Activated effector memory CD4-positive, alpha-beta T cell treated with anti-CD3 and anti-CD28 coated beads, Interleukin-2, amount 50 U/mL, for 16 hours (primary cell): Measurements from ENCODE around the gene DMRTB1.
A peak's percentile ranks its signal among the peaks of the same experiment; 100 is the strongest.
"Not testable (repeated sequence)": the region's sequence is repeated elsewhere in the genome, so short reads cannot be mapped to it uniquely, and the experiment has no call there.

Experiments
- DNase-seq: peaks from one replicate; pipeline ENCODE4 v3.0.0-alpha.2; 2020

DMRTB1 gene

DNA sequence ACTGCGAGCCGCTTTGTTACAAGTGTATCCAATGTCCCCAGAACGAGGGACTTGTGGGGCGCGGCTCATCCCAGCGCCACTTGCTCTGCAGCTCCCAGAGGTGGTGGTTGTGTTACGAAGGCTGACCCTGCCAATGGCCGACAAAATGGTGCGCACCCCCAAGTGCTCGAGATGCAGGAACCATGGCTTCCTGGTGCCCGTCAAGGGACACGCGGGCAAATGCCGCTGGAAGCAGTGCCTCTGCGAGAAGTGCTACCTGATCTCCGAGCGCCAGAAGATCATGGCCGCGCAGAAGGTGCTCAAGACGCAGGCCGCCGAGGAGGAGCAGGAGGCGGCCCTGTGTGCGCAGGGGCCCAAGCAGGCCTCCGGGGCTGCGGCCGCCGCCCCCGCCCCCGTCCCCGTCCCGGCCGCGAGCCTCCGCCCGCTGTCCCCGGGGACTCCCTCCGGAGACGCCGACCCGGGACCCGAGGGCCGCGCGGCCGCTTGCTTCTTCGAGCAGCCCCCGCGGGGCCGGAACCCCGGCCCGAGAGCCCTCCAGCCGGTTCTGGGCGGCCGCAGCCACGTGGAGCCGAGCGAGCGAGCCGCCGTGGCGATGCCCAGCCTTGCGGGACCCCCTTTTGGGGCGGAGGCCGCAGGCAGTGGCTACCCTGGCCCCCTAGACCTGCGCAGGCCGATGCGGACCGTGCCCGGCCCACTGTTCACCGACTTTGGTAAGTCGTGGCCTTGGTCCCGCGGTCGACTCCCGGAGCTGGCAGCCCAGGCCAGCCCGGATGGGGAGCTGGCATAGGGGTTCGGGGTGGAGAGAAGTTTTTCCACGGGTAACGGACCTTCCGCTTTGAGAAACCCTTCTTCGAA lies at the start of gene DMRTB1:
DMRTB1 (plus strand) TSS at position 79 of the 855 bp plus-strand sequence; CDS start at position 134, 55 bp downstream.
- DNase-seq, result no peak

DNA sequence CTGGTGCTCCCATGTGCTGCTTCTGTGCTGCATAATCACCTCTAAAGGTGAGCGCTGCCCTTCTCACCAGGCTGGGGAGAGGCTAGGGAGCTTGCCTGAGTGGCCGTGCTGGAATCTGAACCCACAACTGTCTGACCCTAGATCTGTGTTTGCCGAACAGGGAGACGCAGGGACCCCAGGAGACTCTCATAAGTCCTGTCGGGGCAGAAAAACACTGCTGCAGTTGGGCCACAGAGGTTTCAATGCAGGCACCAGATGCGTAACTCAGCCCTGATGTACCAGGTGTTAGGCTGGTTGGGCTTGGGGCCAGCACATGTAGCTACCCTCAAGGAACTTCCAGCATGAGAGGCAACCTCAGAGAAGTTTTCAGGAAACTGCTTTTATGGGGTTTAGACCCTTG lies 49.5 kb upstream of the DMRTB1 start:
- DNase-seq, result no peak

DNA sequence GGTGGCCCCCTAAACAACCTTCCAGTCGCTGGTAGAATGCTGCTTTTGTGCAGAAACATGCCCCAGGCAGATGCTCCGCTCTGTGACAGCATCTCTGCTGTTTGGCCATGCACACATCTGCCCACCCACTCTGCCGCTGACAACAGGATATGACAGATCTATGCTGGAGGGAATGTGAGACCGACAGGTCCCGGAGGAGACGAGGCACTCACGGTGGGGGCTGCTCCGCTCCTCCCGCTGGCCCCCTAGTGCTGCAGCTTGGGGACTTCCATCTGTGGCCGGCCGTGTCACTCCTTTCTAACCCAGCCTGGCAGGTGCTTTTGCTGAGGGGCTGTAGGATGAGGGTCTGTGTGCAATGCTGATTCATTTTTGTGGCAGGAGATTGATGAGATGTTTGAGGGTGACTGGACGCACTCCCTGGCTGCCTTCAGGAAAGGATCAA lies 49.1 kb upstream of the DMRTB1 start:
- no peak for DNase-seq

DNA sequence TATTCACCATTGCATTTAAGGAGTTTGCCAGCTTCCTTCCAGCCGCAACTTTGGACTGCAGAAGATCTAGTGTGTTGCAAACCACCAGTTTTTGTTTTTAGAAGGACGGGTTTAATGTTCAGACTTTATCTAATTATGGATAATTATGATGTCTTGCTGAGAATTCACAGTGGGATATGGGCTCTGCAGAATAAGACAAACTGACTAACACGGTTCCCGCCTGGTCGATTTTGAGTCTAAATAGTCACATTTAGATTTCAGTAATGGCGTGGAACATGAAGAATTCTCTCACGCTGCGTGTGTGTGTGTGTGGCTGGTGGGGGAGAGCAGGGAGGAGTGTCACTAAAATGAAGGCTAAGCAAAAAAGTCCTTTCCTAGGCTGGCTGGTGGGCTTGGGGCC lies 48.5 kb upstream of the DMRTB1 start:
- DNase-seq, result no peak

DNA sequence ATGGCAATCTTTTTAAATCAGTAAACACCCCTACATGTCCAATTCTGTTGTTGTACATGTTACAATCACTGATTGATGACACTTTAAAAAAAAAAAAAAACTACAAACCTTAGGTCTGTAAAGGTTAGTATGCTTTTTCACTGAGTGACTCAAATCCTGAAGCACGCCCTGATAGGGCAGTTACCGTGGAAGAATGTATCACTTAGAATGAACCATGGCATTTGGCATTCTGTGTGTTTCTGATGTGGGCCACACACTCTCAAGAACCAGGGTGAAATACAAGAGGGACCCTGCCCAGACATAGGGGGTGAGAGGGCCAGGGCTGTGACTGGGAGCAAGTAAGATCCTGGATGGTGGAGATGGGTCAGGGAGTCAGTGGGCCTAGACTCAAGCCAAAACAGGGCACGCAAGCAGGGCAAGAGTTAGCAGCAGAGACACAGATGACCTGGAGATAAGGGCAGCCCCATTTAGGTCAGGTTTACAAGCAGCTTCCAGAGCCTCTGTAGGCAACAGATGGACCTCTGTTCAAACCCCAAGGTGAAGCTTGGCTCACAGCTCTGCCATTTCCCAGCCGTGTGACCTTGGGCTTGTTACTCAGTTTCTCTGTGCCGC lies 47.6 kb upstream of the DMRTB1 start:
- DNase-seq, result no peak

DNA sequence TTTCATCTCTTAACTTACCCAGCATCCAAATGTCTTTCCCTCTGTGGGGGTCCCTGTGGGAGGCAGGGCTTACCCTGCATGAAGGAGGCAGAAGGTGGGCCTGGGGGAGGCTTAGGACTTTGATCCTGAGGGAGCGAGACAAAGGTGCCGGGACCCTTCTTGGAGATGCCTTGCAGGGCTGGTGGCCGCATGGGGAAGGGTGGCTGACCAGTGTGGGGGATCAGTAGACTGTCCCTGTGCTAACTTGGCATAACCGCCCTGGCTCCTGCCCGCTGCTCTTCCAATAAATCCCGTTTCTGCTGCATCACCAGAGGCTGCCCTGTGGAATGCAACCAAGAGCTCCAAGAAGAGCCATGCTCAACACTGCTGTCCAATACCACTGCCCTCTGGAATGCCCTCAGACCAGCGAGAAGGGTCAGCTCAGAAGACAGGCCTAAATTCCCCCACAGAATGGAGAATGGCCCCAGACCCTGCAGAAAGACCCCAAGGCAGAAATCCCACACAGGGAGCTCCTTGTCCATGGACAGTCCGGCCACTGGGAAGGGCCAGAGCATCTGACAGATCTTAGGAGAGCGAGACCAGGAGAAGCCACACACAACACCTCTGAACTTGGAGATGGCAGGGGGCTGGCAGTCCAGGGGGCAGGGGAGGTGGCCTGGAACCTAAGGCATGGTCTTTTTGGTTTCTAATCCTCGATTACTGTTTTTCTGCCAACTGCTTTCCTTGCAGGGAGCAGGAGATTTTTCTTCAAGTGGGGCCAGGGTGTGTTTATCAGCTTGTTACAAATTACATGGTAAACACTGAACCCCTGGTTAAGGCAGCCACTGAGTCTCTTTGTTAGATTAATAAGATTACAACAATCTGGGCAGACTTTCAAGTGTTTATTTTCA lies 46.7 kb upstream of the DMRTB1 start:
- DNase-seq, result no peak

DNA sequence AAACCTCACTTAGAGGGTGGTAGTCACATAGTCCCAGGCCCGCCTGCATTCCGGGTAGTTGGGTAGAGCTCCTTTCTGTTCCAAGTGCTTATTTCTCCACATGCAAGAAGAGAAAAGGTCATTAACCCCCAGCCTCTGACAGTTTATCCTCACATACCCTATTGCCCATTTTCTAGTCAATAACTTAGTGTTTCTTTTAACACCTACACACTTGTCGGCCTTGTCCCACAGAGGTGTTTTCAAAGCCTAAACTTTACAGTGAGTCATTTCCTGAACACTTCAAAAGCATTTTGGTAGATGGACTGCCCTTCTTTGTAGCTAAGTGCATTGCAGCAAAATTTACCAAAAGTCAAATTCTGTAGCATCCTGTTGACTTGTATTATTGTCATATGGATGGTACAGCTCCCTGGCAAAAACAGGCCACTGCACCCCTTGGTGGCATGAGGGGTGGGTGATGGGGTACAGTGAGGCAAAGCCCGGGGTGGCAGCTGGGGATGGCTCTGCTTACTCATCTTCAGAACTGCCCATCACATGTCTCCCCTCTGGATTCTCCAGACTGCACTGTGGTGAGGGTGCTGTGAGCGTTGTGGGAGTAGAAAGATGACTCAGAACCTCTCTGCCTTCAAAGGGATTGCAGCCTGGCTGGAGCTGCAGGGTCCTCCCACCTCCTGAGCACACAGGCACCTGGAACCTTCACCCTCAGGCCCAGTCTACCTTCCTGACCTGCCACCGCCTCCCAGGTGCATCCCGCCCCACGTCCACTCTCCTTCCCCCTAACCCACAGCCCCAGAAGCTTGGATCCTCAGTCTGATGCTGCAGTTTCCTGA lies 45.8 kb upstream of the DMRTB1 start:
- DNase-seq, result peak; percentile 83

DNA sequence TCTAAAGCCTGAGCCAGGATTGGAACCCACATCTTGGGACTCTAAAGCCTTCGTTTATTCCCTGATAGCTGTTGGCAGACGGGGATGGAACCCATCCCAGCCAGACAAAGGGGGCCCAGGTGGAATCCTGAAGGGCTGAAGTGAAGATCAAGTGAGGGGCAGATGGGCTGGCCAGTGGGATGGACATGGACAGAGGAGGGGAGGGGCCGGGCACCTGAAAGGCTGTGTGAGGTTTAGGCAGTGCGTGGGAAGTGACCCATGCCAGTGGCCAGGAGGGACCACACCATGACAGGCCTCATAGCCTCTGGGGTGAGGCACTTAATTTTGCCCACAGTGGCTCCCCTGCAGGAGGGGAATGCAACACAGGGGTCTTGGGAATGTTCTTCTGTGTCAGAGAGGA lies 44.6 kb upstream of the DMRTB1 start:
- no peak for DNase-seq

DNA sequence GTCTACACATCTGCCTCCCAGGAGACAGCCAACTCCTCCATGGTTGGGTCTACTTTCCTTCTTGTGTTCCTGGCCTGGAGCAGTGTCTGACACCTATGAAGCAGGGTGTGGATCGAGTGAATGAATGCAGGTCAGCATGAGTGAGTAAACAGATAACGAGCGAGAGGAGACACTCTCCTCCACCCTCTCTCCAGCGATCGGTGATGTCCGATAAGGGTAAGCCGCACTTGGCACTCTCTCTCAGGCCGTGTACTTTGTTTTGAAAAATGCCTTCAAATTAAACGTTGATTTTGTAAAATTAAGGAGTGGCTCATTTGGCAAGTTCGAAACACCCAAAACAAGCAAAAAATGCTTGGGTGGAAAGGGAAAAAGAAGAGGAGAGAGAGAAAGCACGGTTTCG lies 43.8 kb upstream of the DMRTB1 start:
- no peak for DNase-seq

DNA sequence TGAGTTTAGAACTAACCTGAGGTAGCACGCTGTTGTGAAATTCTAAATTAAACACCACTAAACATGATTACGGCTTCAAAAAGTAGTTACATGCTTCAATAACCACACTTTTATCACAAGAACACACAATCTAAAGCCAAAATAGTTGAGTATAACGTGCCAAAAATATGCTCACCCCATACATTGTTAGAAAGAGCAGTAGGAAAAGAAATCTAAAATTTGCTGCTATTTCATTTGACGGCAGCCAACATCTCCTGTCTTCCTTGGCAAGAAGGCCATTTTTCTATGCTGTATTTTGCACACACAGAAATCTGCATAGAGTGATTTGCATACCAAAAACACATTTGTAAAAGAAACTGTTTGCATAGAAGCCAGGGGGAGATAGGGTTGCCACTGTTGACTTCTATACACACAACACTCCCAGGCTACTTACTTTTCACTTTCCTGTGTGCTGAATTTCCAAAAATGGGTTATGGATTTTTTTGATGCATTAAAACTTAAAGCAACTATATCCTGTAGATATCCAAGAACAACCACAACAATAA lies 42.9 kb upstream of the DMRTB1 start:
- DNase-seq, result no peak

DNA sequence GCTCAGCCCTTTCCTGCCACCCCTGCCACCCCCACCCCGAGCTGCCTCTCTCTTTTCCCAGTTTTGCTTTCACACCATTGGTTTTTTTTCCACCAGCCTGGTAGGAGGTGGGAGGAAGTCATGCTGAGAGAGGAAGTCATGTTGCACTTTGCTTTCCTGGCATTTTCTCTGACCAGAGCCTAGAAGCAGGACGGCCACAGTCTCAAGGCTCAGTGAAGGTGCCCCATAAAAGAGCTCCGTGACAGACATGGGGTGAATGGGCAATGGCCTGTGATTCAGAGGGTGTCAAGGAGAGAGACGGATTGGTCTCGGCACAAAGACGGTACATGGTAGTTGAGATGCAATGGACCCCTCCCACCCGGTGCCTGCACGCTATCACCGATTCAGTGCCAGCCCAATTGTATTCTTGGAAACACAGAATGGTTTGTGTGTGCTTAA lies 42.1 kb upstream of the DMRTB1 start:
- DNase-seq, result no peak

DNA sequence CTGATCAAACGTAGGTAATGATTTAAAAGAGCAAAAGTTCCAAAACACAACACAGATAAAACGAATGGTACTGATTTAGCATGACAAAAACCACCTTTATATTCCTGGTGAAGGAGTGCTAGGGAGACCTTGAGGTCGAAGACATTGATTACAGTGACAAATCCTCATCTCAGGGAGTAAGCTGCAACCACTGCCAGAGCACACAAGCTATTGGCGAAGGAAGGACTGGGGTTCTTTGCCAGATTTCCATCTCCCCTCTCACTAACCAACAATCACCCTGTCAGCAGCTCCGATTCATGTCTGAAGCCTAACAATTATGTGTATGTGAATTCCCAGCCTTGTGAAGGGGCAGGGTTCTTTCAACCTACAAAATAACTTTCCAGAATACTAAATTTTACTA lies 40.2 kb upstream of the DMRTB1 start:
- DNase-seq, result no peak

DNA sequence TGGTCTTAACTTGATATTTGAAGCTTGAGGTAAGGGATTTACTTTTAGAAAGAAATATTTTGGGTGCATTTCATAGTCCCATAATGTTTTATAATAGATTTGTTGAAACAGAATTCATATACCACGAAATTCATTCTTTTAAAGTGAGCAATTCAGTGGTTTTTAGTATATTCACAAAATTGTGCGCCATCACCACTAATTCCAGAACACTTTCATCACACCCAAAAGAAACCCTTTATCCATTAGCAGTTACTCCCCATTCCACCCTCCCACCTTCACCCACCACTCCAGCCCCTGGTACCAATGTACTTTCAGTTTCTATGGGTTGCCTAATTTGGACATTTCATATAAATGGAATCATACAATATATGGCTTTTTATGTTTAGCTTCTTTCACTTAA lies 38.9 kb upstream of the DMRTB1 start:
- no peak for DNase-seq

DNA sequence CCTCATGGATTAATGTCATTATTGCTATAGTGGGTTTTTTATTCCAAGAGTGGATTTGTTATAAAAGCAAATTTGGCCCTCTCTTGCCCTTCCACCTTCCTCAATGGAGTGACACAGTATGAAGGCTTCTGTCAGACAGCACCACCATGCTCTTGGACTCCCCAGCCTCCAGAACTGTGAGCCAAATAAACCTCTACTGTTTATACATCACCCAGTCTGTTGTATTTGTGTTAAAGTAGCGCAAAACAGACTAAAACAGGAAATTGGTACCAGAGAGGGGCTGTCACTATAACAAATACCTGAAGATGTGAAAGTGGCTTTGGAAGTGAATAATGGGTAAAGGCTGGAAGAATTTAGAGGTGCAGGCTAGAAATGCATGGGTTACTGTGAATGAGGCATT lies 38.0 kb upstream of the DMRTB1 start:
- no peak for DNase-seq

DNA sequence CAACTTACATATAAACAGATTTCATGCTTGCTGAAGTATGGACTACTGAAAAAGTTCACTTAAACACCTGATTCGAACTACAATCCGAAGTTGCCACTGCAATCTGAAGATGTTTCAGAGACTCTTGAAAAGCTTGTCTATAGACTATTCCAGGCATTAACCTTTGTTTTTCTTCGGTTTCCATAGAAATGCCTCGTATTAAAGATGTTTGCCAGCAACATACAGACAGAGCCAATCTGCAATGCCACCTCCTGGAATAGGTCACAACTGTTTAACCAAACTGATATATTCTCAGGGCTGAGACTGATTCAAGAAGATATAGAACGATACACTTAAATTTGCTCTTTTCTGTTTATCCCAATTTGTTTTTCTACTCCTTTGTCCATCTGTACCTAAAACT lies 28.9 kb upstream of the DMRTB1 start:
- DNase-seq, result no peak

DNA sequence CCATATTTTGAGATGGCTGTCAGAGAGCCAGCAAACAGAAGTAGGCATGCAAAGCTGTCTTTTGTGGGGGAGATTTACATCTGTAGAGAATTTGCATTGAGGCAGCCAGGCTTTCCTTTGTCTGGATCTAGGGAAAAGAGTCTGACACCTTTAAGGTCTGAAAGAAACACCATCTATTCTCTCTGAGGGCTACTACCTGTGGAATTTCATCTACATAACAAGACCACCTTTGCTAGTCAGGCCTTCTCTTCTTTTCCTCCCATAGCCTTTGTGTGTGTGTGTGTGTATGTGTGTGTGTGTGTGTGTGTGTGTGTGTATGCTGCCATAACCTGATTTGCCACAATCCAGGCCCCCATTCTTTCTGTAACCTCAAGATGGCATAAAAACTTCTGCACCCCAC lies 28.4 kb upstream of the DMRTB1 start:
- DNase-seq, result no peak

DNA sequence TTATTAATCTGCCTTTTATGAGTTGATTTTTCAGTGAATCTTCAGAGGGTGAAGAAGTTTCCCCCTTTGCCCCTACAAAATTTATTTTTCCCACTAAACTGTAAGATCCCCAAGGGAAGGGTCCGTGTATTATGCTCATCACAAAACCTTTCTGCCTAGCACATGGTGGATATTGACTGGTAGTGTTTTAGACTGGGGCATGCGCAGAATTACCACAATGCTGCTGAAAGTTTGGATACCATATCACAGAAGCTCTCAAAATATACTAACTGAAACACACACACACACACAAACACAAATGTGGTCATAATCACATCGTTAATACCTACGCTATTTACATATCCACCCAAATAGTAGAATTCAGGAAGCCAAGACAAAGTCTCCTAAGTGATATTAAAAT lies 28.0 kb upstream of the DMRTB1 start:
- no peak for DNase-seq

DNA sequence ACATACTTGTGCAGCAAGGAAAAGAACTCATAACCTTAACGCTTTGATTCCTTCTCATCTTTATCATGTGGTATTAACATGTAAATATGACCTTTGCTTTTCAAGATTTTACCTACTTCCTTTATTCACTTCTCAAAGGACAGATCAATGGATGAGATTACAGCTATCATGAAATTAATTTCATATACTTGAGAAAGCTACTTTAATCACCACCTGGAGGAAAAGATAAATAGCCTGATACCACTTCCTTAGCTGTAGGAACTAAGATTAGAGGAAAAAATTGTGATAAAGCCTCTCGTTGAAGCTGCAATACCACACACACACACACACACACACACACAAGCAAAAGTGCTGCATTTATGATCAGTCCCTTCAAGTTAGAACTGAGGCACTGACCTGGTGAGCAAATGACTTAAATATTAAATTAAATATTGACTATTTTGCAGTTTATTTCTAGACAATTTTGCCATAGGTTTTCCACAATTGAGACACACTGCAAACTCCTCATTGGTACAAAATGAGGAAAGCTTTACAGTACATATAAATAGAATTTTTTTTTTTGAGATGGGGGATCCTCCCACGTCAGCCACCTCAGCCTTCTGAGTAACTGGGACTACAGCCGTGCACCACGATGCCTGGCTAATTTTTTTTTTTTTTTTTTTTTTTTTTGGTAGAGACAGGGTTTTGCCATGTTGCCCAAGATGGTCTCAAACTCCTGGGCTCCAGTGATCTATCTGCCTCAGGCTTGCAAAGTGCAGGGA lies 27.2 kb upstream of the DMRTB1 start:
- no peak for DNase-seq

DNA sequence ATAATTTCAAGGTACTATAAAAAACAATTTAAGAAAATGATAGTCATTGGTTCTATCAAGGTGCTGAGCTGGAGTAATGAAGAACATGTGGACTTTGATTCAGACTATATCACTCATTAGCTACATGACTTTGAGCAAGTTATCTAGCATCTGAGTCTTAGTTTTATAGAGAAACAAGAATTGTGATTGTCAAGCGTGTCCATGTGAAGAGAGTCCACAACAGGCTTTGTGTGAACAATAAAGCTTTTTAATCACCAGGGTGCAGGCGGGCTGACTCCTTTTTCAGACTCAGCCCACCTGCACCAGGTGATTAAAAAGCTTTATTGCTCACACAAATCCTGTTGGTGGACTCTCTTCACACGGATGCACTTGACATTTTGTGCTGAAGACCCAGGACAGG lies 26.6 kb upstream of the DMRTB1 start:
- DNase-seq, result no peak

DNA sequence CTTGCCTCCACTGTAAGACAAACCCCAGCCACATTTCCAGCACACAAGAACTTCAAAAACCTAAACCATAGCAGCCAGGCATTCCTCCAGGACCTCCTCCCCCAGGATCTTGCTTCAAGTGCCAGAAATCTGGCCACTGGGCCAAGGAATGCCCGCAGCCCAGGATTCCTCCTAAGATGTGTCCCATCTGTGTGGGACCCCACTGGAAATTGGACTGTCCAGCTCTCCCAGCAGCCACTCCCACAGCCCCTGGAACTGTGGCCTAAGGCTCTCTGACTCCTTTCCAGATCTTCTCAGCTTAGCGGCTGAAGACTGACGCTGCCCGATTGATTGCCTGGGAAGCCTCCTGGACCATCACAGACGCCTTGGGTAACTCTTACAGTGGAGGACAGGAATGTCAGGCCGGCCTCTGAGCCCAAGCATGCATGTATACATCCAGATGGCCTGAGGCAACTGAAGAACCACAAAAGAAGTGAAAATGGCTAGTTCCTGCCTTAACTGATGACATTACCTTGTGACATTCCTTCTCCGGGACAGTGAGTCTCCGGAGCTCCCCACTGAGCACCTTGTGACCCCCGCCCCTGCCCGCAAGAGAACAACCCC lies 24.7 kb upstream of the DMRTB1 start:
- not testable (repeated sequence) for DNase-seq

DNA sequence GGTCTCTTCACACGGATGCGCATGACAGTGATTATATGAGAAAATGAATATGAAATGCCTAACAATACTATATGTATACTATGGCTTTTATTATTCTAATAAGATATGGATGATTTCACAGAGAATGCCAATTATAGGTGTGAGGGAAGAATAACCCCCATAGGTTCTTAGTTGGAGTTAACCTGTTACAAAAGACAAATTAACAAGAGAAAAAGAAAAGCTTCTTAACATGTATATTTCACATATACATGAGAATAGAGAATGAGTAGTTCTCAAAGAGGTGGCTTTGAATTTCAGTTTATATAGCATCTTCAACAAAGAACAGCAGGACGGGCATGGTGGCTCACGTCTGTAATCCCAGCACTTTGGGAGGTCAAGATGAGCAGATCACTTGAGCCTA lies 24.0 kb upstream of the DMRTB1 start:
- no peak for DNase-seq
